CD4-positive, alpha-beta T cell treated with Interferon gamma for 1 hour (primary cell): ENCODE results near the gene LRRIQ4.

Experiments
- DNase-seq: peaks from one replicate; pipeline ENCODE4 v3.0.0-alpha.2; 2020

The LRRIQ4 gene

GRCh38 chr3:169812332-169813235 lies at the start of gene LRRIQ4, which contains the start of gene LRRC34:
LRRIQ4 (plus strand) TSS chr3:169812870; CDS start chr3:169821922, 9,052 bp downstream.
LRRC34 (minus strand) TSS chr3:169812904; CDS start chr3:169812548, 356 bp downstream.
- peak; percentile 69 for DNase-seq

DNA sequence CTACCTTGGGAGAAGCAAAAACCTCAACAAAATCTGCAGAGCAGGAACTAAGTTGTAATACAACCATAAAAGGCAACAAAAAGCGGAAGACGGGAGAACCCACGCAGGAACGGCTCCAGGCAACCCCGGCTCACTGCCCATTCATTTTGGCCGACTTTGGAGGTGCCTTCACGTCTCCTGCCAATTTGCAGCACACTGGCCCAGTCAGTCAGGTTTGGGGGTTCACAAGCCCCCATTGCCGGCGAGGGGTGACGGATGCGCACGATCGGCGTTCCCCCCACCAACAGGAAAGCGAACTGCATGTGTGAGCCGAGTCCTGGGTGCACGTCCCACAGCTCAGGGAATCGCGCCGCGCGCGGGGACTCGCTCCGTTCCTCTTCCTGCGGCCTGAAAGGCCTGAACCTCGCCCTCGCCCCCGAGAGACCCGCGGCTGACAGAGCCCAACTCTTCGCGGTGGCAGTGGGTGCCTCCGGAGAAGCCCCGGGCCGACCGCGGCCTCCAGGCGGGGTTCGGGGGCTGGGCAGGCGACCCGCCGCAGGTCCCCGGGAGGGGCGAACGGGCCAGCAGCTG lies 48.3 kb upstream of the LRRIQ4 start:
- peak; percentile 63 for DNase-seq

DNA sequence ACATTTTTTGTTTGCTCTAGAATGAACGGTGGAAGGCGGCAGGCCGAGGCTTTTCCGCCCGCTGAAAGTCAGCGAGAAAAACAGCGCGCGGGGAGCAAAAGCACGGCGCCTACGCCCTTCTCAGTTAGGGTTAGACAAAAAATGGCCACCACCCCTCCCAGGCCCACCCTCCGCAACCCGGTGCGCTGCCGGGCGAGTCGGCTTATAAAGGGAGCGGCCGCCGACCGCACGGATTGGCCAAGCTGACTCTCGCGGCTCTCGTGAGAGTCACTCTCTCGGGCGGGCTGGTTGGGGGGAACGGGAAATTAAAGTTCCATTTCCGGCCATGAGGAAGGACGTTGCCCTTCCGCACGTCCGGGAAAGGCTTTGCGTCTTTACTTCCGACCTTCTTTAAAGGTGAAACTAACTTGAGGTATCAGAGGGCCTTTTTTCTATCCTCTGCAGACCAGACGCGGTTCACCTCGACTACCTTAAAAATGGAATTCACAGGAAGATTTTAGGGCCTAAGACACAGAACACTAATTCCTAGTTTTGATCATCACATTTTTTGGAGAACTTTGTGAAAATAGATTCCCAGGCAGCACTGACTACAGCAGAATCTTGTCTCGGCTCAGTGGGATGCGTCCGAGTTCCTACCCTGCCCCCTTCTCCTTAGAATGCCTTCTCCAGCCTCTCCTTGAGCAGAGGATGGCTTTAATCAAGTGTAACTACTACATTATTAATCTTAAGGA lies 47.6 kb upstream of the LRRIQ4 start, which contains the start of gene TERC:
TSS of gene TERC (minus strand) at position 179 of the 731 bp plus-strand sequence.
- DNase-seq: peak; percentile 95

- peak; percentile 65 for DNase-seq
Measured at GRCh38 chr3:169769287-169770181, 43.1 kb upstream of the LRRIQ4 start, which contains the start of gene ACTRT3. ACTRT3 (minus strand) TSS chr3:169769561; CDS start chr3:169769520, 41 bp downstream.

DNA sequence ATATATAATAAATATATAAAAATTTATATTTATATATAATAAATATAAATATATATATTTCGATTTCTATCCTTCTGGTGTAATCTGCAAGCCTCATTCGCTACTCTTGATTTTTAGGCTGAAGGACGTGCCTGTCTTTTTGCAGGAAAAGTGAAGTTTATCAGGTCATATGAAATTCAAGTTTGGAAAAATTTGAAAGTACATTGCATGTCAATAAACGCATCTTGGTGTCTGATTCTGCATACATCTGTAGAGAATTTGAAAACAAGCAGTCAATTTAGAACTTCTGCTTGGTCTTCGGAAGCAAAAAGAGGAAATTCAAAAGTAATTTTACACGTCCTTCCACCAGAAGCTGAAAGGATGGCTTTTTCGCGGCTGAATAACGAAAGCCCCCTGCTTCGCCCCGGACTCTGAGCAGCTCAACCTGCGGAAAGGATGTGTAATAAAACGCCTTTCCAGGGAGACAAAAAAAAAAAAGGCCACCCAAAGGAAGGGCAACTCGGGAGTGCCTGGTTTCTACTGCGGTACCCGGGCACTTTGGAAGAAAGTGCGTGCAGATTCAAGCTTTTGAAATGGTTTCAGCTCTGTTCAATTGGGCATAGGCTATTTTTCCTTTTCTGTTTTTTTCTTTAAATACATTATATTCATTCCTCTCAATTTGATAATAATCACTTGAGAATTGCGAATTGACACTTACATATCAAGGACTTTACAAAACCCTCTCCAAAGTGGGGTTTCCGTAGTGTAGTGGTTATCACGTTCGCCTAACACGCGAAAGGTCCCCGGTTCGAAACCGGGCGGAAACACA lies 41.0 kb upstream of the LRRIQ4 start:
- peak; percentile 58 for DNase-seq

DNA sequence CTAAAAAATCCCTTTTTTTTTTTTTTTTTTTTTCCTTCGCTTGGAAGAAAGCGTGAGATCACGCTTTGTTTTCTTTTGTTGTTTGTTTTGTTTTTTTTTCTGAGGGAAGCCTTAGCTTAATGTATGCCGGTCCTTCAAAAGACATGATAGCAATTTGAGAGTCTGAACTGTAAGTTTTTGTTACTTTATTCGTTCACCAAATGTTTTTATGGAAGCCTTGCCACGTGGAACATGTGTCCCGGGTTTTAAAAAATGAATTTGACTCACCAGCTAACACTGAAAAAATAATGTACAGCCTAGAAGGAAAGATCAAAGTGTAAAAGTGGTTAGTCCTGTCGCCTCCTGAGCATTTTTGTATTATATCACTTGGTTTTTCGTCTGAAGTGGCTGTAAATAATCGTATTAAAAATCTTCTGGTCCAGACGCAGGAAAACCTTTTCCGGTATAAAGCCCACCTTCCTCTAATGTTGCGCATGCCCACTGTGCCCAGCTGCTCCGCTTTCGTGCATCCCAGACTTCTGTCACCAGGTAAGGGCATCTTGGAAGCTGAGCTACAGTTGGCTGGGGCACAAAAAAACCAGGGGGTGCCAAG lies 40.3 kb upstream of the LRRIQ4 start:
- no peak for DNase-seq

DNA sequence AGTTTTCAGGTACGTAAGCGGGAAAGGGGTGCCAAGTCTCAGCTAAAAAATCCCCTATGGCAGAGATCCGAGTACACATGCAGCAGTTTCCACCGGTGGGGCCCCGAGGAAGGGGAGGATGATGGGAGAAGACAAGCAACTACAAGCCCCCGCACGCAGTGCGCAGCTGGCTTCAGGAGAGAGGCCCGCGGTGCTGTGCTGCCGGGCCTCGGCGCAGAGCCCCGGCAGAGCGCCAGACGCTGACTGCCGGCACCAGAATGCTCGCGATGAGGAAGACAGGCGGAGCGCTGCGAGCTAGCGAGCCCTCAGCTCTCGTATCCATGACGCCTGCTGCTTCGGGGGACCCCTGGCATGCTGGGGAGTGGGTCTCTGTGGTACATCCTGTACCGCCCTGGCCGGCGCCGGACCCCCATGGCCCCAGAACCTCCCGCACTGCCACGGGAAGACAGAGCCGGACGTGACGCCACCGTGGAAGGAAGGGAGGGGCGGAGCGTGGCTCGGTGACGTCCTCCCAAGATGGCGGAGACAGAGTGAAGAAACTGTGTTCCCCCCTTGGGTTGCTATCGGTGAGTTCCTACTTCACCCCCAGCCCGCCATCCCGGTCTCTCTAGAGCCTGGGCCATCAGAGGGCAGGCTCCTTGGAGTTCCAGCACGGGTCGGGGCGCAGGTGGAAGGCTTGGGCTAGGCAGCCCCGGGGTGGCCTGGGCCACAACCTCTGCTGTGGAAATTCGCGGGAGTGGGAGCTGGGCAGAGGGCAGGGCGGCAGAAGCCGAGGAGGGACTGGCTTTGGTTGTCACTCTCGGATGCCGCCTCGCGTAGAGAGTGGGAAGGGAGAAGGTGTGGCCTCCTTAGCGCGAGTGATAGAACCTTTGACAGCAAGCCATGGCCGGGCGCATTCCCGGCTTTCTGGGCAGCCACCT lies 39.5 kb upstream of the LRRIQ4 start, which contains the start of gene MYNN:
TSS of gene MYNN (plus strand) at position 500 of the 920 bp plus-strand sequence. CDS start 900 bp downstream, outside the sequence.
- DNase-seq: peak; percentile 90

- no peak for DNase-seq
Measured at GRCh38 chr3:169774186-169774585, 38.5 kb upstream of the LRRIQ4 start.

DNA sequence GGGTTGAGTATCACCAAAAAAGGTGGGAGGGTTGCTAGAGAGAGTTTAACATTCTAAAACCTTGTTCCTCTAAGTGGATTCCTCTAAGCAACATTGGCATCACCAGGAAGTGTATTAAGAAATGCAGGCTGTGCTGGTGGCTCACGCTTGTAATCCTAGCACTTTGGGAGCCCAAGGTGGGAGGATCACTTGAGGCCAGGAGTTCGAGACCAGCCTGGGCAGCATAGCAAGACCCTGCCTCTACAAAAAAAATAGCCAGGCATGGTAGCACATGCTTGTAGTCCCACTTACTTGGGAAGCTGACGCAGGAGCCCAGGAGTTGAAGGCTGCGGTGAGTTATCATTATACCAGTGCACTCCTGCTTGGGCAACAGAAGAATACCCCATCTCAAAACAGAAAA lies 34.8 kb upstream of the LRRIQ4 start:
- no peak for DNase-seq

GRCh38 chr3:169780742-169781141 lies 31.9 kb upstream of the LRRIQ4 start:
- no peak for DNase-seq

- no peak for DNase-seq
Measured at GRCh38 chr3:169781209-169781855, 31.3 kb upstream of the LRRIQ4 start.

GRCh38 chr3:169787120-169787519 lies 25.6 kb upstream of the LRRIQ4 start:
- no peak for DNase-seq

DNA sequence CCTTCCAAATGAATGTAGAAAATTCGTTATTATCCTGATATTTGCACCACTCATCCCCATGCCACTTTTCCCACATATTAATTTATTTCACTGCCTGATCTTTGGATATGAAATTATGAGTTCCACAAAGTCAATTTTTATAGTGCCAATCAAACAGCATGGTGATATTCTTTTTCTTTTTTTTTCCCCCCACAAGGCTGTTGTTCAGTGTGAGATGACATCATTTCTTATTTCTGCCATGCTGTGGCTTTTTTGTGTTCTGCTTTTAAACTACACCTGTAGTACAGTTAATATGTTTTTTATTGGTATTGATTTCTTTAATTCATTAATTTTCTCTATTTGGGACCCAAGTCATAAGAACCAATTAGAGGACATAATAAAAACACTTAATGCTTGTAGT lies 24.9 kb upstream of the LRRIQ4 start:
- no peak for DNase-seq

GRCh38 chr3:169790219-169790618 lies 22.5 kb upstream of the LRRIQ4 start:
- DNase-seq: no peak

DNA sequence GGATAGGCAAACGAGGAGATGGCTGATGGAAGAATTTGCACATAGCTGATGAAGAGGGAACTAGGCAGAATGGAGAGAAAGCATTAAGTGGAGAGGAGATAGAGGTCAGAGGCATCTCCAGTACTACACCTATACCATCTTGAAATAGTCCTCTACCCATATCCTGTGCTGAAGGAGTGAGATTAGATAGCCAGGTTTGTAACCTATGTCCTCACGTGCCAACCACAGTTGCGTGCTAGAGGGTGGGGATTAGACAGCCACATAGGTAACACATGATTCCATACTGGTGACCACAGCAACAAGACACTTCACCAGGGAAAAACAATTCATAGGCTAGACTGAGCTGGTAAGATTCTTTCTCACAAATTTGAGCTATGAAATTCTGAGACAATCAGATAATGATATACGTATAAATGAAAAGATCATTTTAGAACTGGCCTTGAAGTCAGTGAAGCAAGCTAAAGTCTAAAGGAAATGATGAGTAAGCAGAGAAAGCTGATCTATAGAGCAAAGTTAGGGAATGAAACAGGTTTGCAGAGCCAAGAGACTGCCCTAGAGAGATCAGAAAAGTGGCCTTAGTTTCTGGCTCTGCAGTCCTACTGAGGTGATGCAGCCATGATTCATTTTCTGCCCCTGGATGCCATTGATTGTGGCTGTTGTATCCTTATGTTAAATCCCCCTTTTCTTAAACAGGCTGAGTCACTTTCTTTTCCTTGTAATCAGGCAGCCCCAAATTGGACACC lies 21.8 kb upstream of the LRRIQ4 start:
- no peak for DNase-seq

- DNase-seq: no peak
Measured at GRCh38 chr3:169792359-169792758, 20.3 kb upstream of the LRRIQ4 start.

- no peak for DNase-seq
Measured at GRCh38 chr3:169804681-169805080, 8.0 kb upstream of the LRRIQ4 start.

DNA sequence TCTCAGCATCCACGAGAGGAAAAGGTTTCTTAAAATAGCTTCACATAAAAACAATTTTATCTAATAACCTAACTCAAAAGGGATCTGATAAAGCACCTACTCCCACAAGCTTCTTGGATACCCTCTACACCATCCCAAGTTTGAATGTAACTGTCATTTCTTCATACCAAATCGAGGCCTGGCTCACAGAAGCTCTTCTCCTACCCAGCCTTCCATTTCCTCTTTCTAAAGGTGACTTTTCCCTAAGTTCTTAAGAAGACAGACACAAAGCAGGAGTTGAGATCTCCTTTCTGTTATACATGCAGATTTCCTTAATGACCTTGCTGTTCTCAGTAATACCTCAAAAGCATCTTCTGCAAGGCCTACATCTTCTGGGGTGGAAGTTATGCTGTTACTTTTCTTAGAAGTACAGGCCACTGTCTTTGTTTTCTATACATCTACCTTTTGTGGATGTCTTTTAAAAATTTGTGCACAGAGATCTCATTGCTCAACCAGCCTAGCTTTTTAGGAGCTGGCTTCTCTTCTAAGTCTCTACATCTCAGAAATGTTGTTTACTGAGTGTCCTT lies 3.4 kb upstream of the LRRIQ4 start:
- no peak for DNase-seq
